NCI-H526 (cell line): ENCODE data around the gene BRD3.
A peak's percentile ranks its signal among the peaks of the same experiment; 100 is the strongest.
"Not testable (repeated sequence)": the region's sequence is repeated elsewhere in the genome, so short reads cannot be mapped to it uniquely, and the experiment has no call there.

Experiments used
- DNase-seq, 2 experiments: peaks; one replicate each; lab custom pipeline; 2025; lab: John Stamatoyannopoulos, UW

The BRD3 gene

GRCh38 chr9:133993635-133994253, 74.1 kb downstream of the BRD3 start:
- no peak for DNase-seq

- DNase-seq: peak; percentile 43 to 81
These were observed 74.8 kb downstream of the BRD3 start for GRCh38 chr9:133992780-133993634.

- DNase-seq: peak in 1 of 2 experiments; percentile 73
These were observed 75.7 kb downstream of the BRD3 start, which contains the start of gene VAV2 for GRCh38 chr9:133991964-133992779. Gene VAV2 (minus strand): TSS chr9:133992324. CDS start chr9:133992278, 46 bp downstream.

GRCh38 chr9:133991214-133991921, 76.5 kb downstream of the BRD3 start:
- peak in 1 of 2 experiments; percentile 53 for DNase-seq

- peak in 1 of 2 experiments; percentile 27 for DNase-seq
These were observed 77.2 kb downstream of the BRD3 start for GRCh38 chr9:133990366-133991213.

GRCh38 chr9:133989625-133990365, 78.0 kb downstream of the BRD3 start:
- DNase-seq: no peak

GRCh38 chr9:133988771-133989170, 79.1 kb downstream of the BRD3 start:
- not testable (repeated sequence) for DNase-seq

GRCh38 chr9:133987946-133988665, 79.7 kb downstream of the BRD3 start:
- no peak for DNase-seq

GRCh38 chr9:133987446-133987788, 80.4 kb downstream of the BRD3 start:
- no peak for DNase-seq

GRCh38 chr9:133986774-133987445, 80.9 kb downstream of the BRD3 start:
- no peak for DNase-seq

- no peak for DNase-seq
These were observed 81.8 kb downstream of the BRD3 start for GRCh38 chr9:133986061-133986460.

GRCh38 chr9:133982971-133983720, 84.7 kb downstream of the BRD3 start:
- no peak for DNase-seq

- DNase-seq: no peak
These were observed 85.7 kb downstream of the BRD3 start for GRCh38 chr9:133981958-133982681.

- DNase-seq: no peak
These were observed 86.3 kb downstream of the BRD3 start for GRCh38 chr9:133981589-133981957.

GRCh38 chr9:133980864-133981588, 86.8 kb downstream of the BRD3 start:
- DNase-seq: no peak
